GM19023 (cell line): Measurements from ENCODE around the gene B3GAT2.

Experiments used
- ATAC-seq: cut with Tn5 transposase; IDR thresholded peaks from one replicate; pipeline ENCODE4 v1.9.1; 2021; ENCODE audit warnings: mild to moderate bottlenecking, moderate library complexity; ENCODE audit not compliant: unreplicated experiment

B3GAT2 gene

DNA sequence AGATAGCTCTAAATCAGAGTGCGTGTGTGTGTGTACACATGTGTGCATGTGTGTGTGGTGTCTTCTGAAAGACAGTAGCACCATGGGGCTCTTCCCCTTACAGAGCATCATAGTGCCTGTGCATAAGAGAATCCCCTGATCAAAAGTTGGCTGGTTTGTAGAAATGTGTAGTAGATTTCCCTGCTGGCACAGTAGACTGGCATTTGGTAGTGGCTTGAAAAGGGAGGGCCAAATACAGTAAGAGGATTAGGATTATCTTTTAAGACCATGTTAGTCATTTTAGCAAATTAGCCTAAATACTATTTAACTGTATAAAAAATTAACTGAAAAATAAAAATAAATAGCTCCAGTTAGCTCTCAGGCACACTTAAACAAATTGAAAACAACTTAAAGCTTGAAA lies 112.6 kb downstream of the B3GAT2 start:
- no peak for ATAC-seq

GRCh38 chr6:70843328-70843918 lies 113.4 kb downstream of the B3GAT2 start:
- ATAC-seq = no peak

GRCh38 chr6:70842541-70842940 lies 114.3 kb downstream of the B3GAT2 start:
- no peak for ATAC-seq

DNA sequence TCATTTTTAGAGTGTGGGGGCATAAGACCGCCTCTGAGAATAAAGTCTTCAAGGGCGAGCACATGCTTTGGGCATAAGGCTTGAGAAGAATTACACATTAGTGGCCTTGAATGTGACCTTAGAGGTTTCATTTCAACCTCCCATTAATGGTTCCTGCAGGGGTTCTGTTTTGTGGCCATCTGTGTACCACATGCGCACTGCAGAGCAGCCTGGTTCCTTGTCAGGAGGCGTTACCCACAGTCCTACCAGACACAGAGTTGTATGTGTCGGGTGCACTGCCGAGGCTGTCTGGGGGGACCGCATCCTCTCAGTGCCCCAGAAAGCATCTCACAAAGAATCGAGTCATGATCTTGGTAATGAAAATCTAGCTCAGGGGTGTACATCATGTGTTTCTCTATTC lies 115.7 kb downstream of the B3GAT2 start:
- no peak for ATAC-seq

DNA sequence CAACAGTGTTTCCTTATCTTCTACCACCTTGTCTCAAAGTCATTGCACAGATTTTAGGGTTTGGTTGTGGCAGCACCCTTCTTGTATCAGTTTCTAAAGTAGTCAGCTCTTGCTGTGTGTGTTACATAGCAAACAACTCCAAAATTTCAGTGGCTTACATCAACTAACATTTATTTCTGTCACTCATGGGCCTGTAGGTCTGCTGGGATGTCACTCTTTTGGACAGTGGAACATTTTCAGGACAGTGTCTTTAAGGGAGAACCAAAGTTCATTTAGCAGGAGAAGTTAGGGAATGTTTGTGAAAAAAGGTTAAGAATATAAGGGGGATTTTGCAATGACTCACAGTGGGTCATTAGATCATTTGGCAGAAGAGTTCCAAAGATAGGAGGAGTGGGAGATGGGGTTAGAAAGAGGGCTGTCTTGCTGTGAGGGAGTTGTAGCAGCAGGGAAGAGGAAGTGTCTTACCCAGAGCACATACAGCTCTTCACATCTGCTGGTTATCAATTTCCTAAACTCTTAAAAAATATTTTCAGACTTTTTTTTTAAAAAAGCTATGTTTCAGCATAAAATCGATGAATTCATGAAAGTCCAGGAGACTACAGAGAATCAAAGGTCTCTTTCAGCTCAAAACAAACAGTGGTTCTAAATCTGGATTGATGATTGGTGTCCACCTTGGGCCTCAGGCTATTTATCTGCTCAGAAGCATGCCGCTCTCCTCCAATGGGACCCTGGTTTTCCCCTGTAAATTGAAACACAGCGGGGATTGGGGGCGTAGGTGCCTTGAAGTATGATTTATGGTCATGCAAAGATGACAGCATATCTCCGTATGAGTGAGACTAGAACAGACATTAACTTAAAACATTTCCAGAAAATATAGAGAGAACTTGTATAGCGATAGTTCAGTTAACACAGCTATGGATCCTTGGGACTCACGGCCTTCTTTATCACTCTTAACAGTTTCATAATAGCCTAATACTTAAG lies 117.3 kb downstream of the B3GAT2 start:
- peak; percentile 42 for ATAC-seq

GRCh38 chr6:70838907-70839285 lies 118.0 kb downstream of the B3GAT2 start:
- no peak for ATAC-seq

- ATAC-seq = no peak
Observed at GRCh38 chr6:70834520-70834919, 122.3 kb downstream of the B3GAT2 start.

- ATAC-seq = no peak
Observed at GRCh38 chr6:70831427-70831826, 125.4 kb downstream of the B3GAT2 start.

GRCh38 chr6:70823651-70824050 lies 133.2 kb downstream of the B3GAT2 start:
- ATAC-seq = no peak

DNA sequence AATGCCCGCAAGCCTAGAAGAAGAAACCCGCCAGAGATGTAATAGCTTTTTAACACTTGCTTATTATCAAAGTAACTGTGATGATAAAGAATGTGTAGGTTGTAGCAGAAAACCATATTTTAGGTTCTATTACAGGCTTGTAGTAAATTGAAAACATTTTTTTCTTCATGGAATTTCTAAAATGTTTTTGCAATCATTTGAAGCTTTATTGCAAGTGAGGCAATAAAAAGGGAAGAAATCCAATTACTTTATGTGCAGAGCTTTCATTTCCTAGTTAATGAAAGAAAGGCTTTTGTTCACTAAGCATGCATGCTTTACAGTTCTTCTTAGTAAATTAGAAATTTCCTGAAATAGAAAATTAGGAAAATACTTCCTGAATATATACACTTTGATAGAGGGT lies 135.1 kb downstream of the B3GAT2 start:
- no peak for ATAC-seq

- ATAC-seq = no peak
Observed at GRCh38 chr6:70820778-70821177, 136.1 kb downstream of the B3GAT2 start.

DNA sequence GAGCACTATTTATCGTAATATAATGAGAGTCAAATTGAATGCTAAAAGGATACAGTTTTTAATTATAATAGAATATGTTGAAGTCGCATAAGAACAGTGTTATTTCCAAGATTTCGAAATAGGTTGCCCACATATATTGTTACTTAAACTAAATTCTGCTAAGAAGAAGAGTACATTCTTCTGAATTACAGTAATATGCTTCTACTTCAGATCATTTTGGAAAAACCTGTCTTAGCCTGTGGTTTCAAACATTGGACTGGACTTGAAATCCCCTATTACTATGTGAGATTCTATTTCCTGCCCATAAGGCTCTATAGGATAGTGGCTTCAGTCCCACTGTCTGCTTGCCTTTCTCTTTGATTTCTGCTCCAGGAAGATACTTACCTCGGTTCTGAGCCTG lies 137.2 kb downstream of the B3GAT2 start:
- no peak for ATAC-seq

- ATAC-seq = no peak
Observed at GRCh38 chr6:70813885-70814284, 143.0 kb downstream of the B3GAT2 start.

DNA sequence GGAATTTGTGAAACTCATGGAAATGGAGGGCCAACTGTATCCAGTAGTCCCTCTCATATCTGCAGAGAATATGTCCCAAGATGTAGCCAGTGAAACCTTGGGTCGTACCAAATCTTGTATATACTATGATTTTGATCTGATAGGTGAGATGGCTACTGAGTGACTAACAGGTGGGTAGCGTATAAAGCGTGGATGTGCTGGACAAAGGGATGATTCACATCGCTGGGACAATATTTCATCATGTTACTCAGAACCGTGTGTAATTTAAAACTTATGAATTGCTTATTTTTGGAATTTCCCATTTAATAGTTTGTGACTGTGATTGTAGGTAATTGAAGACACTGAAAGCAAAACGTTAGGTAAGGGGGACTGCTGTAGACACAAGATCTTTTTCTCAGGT lies 145.1 kb downstream of the B3GAT2 start:
- ATAC-seq = no peak
